Gastroesophageal sphincter (tissue), 3 donors: Measurements from ENCODE around the gene GRN.

Experiments used
- CTCF ChIP-seq, 4 experiments: fragments of 200-600 bp in 2 of 4; fragments of 450-650 bp in 2 of 4; sonication (generic) in 1 of 4; IDR thresholded peaks; one replicate each; pipeline ENCODE4 v1.5.1; 2017 to 2019; ENCODE audit warnings: antibody characterized with exemption in 4 of 4, mild to moderate bottlenecking in 2 of 4, moderate library complexity in 2 of 4
- POLR2A ChIP-seq, 2 donors: fragments of 450-650 bp; IDR thresholded peaks; one replicate each; pipeline ENCODE4 v1.6.1; 2017; ENCODE audit warnings: antibody characterized with exemption in 2 of 2, mild to moderate bottlenecking in 2 of 2, moderate library complexity in 1 of 2

DNA sequence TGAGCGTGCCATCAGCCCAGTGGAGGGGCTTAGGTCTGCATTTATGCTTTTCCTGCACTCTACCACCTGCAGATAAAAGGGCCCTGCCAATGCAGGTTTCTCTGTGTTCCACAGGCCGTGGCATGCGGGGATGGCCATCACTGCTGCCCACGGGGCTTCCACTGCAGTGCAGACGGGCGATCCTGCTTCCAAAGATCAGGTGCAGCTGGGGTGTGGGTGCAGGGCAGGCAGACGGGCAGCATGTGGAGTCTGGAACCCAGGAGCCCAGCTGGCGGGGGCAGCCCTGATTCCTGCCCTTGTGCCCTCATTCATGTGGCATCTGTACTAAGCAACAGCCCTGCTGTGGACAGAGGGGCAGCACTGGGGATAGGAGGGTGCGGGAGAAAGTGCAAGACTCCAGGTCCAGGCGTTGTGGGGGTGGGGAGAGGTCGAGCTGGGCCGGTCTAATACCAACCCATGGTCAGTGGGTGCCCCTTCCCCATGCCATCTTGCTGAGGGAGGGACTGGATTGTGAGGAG lies 4.5 kb downstream of the GRN start:
- TF ChIP-seq CTCF (IDR thresholded peaks at IDR 0.05) (no peak), POLR2A (IDR thresholded peaks at IDR 0.05) (no peak)
